ACHN (cell line): ENCODE data around the gene LGR6.
"Not testable (repeated sequence)": the region's sequence is repeated elsewhere in the genome, so short reads cannot be mapped to it uniquely, and the experiment has no call there.

Experiments used
- DNase-seq: peaks from one replicate; pipeline ENCODE4 v3.0.0-alpha.2; 2015
- in situ Hi-C: cut with HindIII; loops from 2 replicates; pipeline ENCODE4 v1.10.0; 2017; ENCODE audit warnings: low sequenced_read_pairs, low pct_ligation_motif_present, low pct_unique_long_range_greater_than_20kb

LGR6 gene

DNA sequence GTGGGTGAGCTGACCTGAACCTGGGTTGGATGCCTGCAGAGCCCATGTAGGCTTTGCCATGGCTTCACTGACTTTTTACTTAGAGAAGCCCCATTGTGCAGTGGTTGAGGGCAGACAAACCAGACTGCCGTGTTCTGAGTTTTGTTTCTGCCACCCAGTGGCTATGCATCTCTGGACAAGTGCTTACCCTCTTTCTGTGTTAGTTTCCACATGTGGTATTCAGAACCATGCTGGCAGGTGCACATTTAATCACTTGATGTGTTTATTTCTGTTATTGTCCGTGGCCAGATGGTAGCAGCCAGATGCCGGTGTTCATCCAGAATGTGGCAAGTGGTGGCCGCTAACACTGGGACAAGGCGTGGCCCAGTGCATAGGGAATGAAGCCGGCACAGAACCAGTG lies 22.9 kb upstream of the LGR6 start:
- in situ Hi-C loops: no loop called here
- DNase-seq: no peak

DNA sequence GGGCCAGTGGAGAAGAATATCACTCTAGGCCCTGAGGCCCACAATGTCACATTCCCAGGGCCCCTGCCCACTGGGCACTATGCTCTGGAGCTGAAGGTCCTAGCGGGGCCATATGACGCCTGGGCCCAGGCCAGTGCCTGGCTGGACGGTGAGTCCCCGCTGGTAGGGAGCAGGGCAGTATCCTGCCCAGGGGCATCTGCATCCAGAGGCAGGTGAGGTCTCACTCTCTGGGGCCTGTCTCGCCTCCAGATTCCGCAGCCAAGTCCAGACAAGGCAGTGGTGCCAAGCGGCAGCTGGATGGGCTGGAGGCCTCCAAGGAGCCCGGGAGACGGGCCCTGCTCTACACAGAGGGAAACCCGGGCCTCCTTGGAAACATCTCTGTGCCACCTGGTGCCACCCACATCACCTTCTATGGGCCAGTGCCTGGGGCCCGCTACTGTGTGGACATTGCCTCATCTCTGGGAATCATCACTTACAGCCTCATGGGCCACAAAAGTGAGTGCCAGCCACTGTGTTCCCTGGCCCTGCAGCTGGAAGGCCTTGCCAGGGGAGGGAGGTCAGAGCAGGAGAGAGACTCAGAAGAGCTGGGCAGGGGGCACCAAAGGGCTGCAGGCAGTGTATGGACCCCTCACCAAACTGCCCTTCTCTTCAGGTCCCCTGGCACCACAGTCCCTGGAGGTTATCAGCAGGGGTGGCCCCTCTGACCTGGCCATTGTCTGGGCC lies 22.1 kb upstream of the LGR6 start:
- no peak for DNase-seq

DNA sequence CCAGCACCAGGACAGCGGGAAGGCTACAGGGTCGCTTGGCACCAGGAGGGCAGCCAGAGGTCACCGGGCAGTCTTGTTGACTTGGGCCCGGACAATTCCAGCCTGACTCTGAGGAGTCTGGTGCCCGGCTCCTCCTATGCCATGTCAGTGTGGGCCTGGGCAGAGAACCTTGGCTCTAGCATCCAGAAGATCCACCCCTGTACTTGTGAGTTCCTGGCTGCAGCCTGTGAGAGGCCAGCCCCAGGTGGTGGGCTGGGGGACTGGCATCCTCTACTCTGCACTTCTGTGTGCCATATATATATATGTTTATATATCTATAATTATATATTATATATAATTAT lies 21.6 kb upstream of the LGR6 start:
- in situ Hi-C loops: no loop called here
- no peak for DNase-seq

More for the DNA sequence above, 22.1 kb upstream of the LGR6 start:
- in situ Hi-C loops: no loop called here

DNA sequence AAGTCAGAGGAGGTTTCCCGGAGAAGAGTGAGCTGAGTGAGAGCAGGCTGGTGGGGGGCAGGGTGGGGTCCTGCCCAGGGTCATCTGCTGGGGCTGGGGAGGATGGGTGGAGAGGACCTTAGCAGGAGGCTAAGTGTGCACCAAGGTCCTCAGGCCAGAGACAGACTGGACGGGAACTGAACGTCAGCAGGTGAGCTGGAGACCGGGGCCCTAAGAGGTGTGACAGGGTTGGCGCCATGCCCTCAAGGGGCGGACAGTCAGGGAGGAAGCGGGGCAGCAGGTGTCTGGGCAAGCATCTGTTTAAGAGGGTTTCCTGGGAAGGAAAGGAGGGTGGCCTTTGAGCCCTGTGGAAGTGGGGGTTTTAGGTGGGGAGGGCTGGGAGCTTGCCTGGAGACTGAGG lies 19.6 kb upstream of the LGR6 start:
- in situ Hi-C loops: no loop called here

DNA sequence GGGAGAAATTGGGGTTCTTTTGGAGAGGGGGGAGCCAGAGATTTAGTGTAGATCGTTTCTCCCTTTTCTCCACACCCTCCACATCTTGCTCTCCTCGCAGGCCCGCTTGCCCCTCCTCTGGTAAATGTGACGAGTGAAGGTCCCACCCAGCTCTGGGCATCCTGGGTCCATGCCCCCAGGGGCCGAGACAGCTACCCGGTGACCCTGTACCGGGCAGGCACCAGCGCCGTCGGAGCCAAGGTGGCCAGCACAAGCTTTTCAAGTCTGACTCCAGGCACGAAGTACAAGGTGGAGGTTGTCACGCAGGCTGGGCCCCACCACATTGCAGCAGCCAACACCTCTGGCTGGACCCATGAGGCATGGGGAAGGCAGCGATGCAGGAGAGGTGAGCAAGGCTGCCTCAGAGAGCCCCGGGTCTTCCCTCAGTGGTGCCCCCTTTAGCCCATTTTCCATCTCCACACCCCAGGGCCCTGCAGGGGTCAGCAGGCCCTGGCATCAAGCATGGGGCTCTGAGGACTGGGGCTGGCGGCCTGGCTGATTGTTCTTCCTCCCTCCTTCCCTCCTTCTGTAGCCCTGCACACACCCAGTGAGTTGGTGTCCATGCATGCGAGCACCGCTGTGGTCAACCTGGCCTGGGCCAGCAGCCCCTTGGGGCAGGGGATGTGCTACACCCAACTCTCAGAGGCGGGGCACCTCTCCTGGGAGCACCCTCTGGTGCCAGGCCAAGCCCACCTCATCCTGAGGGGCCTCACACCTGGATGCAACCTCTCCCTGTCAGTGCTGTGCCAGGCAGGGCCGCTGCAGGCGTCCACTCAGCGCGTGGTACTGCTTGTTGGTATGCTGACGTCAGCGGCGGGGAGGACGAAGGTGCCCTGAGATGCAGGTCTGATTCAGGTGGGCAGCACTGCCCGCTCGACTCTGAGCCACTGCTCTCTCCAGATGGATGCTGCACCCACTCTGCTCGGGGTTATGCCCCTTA lies 16.4 kb upstream of the LGR6 start:
- in situ Hi-C loops: no loop called here
- no peak for DNase-seq

More for the DNA sequence above, 19.6 kb upstream of the LGR6 start:
- DNase-seq: no peak

DNA sequence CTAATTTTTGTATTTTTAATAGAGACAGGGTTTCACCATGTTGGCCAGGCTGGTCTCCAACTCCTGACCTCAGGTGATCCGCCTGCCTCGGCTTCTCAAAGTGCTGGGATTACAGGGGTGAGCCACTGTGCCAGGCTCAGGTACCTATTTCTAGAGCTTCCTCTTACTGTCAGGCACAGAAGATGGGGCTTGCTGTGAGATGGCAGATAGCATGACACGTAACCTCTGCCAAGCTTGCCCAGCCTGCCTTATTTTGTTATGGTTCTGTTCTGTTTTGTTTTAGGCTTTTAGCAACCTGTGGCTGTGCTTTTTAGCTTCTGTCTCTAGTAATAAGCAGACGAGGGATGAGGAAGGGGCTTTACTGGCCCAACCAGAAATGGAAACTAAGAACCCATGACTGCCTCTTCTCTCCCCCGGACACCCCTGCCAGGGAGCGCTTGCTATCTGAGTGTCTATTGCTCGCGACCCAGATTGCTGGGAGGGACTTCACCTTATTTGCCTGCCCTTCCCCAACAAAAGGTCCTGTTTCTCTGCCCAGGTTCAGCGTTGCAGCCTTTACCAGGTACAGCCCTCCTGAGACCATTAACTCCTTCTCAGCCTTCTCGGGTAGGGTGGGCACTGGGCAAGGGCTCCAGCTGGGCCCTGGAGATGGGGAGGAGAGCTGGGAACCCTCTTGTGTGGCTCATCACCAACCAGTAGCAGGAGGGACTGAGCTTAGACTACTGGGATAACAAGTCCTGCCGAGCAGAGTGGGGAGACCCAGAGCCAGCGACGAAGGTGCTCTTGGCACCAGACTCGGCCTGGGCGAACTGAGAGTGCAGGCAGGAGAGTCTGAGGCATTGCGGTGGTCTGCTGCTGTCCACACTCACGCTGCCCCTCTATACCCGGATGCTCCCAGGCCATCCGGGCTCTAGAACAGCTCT lies 13.5 kb upstream of the LGR6 start:
- no peak for DNase-seq
- in situ Hi-C loops: no loop called here

DNA sequence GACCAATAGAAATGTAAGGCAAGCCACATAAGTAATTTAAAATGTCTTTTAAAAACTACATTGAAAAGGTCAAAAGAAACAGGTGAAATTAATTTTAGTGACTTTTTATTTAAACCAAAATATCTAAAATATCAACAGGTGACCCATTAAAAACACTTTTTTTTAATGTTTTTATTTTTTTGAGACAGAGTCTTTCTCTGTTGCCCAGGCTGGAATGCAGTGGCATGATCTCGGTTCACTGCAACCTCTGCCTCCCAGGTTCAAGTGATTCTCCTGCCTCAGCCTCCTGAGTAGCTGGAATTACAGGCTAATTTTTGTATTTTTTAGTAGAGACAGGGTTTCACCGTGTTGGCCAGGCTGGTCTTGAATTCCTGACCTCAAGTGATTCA lies 12.9 kb upstream of the LGR6 start:
- in situ Hi-C loops, DNase-seq: not testable (repeated sequence)

DNA sequence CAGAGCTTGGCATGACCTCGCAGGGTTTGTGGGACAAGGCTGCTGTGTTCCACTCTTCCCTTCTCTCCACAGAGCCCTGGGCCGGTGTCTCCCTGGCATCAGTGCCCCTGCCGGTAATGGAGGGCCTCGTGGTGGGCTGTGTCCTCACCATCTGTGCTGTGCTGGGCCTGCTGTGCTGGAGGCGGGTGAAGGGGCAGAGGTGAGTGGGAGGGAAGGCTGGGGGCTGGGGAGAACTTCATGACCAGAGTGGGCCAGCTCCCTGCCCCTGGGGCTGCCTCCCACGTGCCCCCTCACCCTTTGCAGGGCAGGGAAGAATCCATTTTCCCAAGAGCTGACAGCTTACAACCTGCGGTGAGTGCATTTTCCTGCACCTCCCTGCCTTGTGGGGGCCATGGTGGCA lies 12.0 kb upstream of the LGR6 start:
- no peak for DNase-seq
- in situ Hi-C loops: no loop called here

DNA sequence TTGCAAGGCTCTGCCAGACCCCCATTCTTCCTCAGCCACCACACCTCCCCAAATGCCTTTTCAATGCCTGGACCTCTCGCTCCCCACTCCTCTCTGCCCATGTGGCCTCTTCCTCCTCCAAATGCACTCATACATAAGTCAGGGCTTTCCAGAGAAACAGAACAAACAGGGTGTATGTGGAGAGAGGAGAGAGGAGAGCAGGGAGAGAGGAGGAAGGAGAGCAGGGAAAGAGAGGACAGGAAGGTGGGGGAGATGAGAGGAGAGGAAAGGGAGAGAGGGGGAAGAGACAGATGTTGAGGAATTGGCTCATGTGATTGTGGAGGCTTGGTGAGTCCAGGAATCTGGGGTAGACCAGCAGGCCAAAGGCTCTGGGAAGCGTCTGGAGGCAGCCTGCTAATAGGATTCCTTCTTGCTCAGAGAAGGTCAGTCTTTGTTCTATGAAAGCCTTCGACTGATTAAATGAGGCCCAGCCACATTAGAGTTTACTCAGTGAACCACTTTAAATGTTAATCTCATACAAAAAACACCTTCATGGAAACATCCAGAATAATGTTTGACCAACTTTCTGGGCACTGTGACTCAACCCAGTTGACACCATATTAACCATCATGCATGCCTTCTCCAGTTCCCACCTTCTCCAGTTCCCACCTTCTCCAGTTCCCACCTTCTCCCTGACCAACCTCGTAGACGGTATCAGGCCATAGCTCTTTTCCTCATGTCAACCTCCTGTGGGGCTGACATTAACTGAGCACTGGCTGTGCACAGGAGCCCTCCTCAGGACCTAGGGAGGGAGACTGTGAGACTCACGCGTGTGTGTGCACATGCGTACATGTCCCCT lies 11.3 kb upstream of the LGR6 start:
- DNase-seq: no peak
- in situ Hi-C loops: no loop called here

DNA sequence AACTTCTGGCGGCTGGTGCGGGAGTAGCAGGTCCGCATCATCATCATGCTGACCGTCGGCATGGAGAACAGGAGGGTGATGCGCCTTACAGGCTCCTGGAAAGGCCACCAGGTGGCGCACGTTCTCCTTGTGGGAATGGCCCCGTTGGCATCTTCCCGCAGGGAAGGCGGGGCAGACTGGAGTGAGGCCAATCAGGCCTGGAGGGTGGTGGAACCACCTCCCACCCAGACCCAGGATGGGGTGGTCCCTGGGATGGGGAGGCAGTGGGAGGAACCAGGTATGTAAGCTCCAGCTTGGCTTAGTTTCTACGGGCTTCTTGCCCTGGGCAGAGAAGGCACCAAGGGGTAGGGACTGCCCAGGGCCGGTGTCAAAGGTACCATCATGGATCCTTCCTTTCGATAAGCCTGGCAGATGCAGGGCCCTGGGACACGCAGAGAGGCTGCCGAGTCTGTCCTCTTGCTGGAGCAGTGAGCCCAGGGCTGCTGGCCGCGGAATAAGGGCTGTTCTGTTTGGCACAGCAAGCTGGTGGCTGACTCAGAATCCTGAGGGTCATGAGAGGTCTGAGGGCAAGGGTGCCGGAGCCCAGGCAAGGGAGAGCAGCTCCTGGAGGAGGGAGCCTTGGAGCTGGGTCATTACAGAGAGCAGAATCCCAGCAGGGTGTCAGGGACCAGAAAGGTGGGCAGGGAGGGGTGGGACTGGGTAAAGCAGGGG lies 8.7 kb upstream of the LGR6 start:
- peak; percentile 92 for DNase-seq

DNA sequence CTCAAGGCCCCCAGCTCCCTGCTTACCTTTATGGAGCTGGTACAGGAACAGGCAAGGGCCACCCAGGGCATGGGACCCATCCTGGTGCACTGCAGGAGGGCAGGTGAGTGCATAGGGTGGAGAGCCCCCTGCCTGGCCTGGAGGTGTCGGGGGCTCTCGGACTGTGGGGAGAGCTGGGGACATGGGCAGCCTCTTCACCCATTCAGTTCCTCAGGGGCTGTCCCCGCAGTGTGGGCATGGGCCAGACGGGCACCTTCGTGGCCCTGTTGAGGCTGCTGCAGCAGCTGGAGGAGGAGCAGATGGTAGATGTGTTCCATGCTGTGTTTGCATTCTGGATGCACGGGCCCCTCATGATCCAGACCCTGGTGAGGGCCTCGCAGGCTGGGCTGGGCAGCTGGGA lies 7.3 kb upstream of the LGR6 start:
- in situ Hi-C loops: no loop called here
- DNase-seq: no peak

More for the DNA sequence above, 8.7 kb upstream of the LGR6 start:
- in situ Hi-C loops: no loop called here

DNA sequence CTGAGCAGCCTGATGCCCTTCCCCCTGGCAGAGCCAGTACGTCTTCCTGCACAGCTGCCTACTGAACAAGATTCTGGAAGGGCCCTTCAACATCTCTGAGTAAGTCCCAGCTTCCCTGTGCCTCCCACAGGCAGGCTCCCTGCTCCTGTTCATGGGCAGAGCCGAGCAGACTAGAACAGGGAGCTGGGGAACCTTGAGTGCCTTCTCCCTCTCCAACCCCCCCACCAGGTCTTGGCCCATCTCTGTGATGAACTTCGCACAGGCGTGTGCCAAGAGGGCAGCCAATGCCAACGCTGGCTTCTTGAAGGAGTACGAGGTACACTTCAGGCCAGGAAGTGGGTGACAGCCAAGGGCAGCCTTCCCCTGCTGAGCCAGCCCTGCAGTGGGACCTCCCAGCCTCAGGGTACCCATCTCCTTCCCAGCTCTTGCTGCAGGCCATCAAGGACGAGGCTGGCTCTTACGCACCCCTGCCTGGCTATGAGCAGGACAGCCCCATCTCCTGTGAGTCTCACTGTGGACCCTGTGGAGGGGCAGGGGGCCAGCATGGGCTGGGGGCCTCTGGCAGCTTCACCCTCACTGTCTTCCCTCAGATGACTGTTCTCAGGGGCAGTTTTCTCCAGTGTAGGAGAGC lies 6.4 kb upstream of the LGR6 start:
- DNase-seq: no peak
- in situ Hi-C loops: no loop called here

DNA sequence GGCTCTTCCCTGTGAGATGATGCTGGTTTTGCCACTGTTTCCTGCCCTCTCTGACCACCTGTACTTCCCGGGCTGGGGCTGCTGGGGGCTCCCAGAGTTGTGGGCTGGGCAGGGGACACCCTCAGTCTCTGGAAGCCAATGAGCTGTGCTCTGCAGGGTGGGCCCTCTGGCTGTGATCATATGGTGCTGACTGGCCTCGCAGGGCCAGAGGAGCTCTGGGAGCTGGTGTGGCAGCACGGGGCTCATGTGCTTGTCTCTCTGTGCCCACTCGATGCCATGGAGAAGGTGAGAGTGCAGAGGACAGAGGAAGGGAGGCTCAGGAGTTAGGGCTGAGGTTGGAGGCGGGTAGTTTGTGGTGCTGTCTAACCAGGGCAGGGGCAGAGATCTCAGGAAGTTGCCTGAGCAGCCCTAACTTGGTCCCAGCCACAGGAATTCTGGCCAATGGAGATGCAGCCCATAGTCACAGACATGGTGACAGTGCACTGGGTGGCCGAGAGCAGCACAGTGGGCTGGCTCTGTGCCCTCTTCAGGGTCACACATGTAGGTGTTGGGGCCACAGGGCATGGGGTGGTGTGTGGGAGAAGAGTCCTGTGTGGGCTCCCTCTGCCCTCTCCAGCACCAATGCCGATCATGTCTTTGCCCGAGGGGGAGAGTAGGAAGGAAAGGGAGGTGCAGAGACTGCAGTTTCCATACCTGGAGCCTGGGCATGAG lies 5.7 kb upstream of the LGR6 start:
- DNase-seq: no peak
- in situ Hi-C loops: no loop called here

DNA sequence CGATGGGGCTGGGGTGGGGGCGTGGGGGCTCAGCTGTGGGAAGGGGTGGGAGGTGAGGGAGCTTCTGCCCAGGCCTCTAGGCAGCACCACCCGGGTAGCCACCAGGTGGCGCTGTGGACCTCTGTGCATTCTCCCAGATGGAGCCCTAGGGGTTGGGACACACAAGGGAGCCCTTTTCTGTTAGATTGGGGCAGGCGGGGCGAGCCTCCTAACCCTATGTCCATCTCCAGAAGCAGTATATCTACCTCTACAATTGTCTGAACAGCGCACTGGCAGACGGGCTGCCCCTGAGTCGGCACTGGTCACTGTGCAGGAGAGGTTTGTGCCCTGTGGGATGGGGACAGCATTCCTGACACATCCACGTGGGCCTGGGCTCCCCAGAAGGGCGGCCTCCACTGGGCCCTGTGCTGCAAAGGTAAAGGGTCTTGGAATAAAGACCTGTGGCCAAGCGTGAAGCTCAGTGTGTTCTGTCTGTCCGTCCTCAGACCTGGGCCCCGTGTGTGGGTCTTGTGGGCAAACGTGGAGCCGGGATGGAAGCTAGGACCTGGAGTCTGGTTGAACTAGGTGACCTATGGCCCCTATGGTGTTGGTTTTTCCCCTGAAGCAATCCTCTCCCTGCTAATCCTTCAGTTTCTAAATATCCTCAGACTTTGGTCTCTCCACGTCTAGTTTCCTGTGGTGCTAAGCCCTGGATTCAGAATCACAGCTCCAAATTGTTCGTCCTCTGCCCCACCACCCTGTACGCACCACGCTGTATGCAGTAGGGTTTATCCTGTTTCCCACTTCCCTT lies 4.4 kb upstream of the LGR6 start:
- in situ Hi-C loops: no loop called here
- DNase-seq: peak; percentile 72

DNA sequence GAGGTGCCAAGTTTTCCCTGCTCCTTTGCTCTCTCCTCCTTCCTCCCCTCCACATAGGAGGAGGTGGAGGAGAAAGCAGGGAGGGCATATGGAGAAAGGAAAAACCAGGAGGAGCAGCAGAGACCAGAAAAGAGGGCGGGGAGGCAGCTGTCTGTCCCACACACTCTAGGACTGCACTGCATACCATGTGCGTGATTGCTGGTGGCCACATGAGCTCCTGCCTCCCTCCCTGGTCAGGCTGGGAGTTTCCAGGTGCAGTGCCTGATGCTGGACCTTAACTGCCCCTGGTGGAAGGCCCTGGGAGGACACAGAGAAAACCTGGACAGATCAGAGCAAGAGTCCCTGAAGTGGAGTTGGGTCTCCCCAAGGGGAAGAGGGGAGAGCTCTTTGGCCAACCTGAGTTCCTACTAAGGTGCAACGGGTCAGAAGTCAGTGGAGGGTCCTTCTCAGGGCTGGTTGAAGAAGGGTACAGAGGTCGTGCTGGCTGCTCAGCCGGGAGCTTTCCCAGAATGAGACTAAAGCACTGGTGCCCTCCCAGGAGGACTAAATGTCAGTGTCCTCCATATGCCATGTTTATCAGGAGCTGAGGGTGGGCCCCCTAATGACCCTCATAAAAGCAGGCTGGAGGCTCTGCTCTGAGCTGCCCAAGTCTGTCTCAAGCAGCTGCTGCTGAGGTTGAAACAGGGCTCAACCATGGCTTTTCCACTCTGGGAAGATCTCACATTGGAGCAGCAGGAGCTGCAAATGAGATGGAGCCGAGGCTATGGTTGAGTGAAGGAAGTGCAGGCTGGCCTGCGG lies 3.5 kb upstream of the LGR6 start:
- in situ Hi-C loops: no loop called here
- DNase-seq: peak; percentile 35
